Mesendoderm (in vitro differentiated cells): ENCODE results near the gene TEX26. TPM values are rescaled to one million over a fixed set of nuclear protein-coding genes. Genes with fewer than 3 reads are reported as not detected.
A peak's percentile ranks its signal among the peaks of the same experiment; 100 is the strongest.

ENCODE experiments used
- DNase-seq: peaks from one replicate; pipeline ENCODE4 v3.0.0; 2013
- H2AK5ac ChIP-seq: 2 replicates; pipeline ENCODE4 v1.6.1; 2013; ENCODE audit warnings: low read length, inconsistent platforms
- H2BK120ac ChIP-seq: 2 replicates; pipeline ENCODE4 v1.6.1; 2013; ENCODE audit warnings: low read depth, mild to moderate bottlenecking, low read length, moderate library complexity, mixed read lengths
- H2BK15ac ChIP-seq: replicated peaks from 2 replicates; pipeline ENCODE4 v1.6.1; 2013; ENCODE audit warnings: low read depth, mild to moderate bottlenecking, moderate library complexity
- H2BK5ac ChIP-seq: 2 replicates; pipeline ENCODE4 v1.6.1; 2013; ENCODE audit warnings: low read length, inconsistent platforms
- H3K18ac ChIP-seq: 2 replicates; pipeline ENCODE4 v1.6.1; 2013; ENCODE audit warnings: mild to moderate bottlenecking, low read length, mixed read lengths
- H3K23ac ChIP-seq: one replicate; pipeline ENCODE4 v1.6.1; 2013; ENCODE audit warnings: low read length
- H3K27ac ChIP-seq: 2 replicates; pipeline ENCODE4 v1.5.1; 2013; ENCODE audit warnings: low read depth, mild to moderate bottlenecking, inconsistent platforms, low read length, moderate library complexity
- H3K27me3 ChIP-seq: 2 replicates; pipeline ENCODE4 v1.6.1; 2013; ENCODE audit warnings: low read length, control low read depth, mild to moderate bottlenecking, inconsistent platforms; ENCODE audit not compliant: insufficient read depth, poor library complexity
- H3K36me3 ChIP-seq: 2 replicates; pipeline ENCODE4 v1.6.1; 2013; ENCODE audit warnings: low read length, inconsistent platforms; ENCODE audit not compliant: control insufficient read depth, insufficient read depth
- H3K4ac ChIP-seq: one replicate; pipeline ENCODE4 v1.6.1; 2013; ENCODE audit warnings: low read depth, mild to moderate bottlenecking, low read length, moderate library complexity
- H3K4me1 ChIP-seq: 2 replicates; pipeline ENCODE4 v1.6.1; 2013; ENCODE audit warnings: low read depth, low read length, inconsistent platforms; ENCODE audit not compliant: control insufficient read depth
- H3K4me2 ChIP-seq: 2 replicates; pipeline ENCODE4 v1.6.1; 2013; ENCODE audit warnings: low read length
- H3K4me3 ChIP-seq: 2 replicates; pipeline ENCODE4 v1.5.1; 2013; ENCODE audit warnings: mild to moderate bottlenecking, low read length
- H3K56ac ChIP-seq: one replicate; pipeline ENCODE4 v1.6.1; 2013; ENCODE audit warnings: low read length
- H3K79me1 ChIP-seq: 2 replicates; pipeline ENCODE4 v1.6.1; 2013; ENCODE audit warnings: low read length, inconsistent platforms
- H3K79me2 ChIP-seq: 2 replicates; pipeline ENCODE4 v1.6.1; 2013; ENCODE audit warnings: mild to moderate bottlenecking, low read length; ENCODE audit not compliant: control insufficient read depth, insufficient read depth
- H3K9ac ChIP-seq: 2 replicates; pipeline ENCODE4 v1.6.1; 2013; ENCODE audit warnings: low read length, inconsistent platforms
- H4K5ac ChIP-seq: one replicate; pipeline ENCODE4 v1.6.1; 2013; ENCODE audit warnings: low read length
- H4K8ac ChIP-seq: one replicate; pipeline ENCODE4 v1.6.1; 2013; ENCODE audit warnings: low read depth, mild to moderate bottlenecking, control low read depth, low read length, moderate library complexity
- WGBS: extraction: QIAGEN DNeasy Blood & Tissue Kit; methylation state at CpG from one replicate; pipeline ENCODE4 v1.1.7; 2013; ENCODE audit warnings: low lambda C conversion rate, missing lambda C conversion rate; ENCODE audit not compliant: insufficient coverage; ENCODE audit errors: extremely low coverage; 5-methylcytosine and 5-hydroxymethylcytosine counted together
- polyA plus RNA-seq, 2 experiments: library from polyadenylated mRNA; stranded (reverse); fragments of 200-250 nt; gene quantifications; one replicate each; pipeline ENCODE4 v1.2.3, GENCODE V29; 2013

The TEX26 gene
- 0.03 TPM for polyA plus RNA-seq (2013, experiment 1 of 2)
- polyA plus RNA-seq (2013, experiment 2 of 2): not detected

- no peak within 1 kb of the TSS for H2BK120ac ChIP-seq
- no peak within 1 kb of the TSS for H3K27ac ChIP-seq
- H3K23ac ChIP-seq: no peak within 1 kb of the TSS
- H3K4me3 ChIP-seq: no peak within 1 kb of the TSS
- peak; percentile 90 for DNase-seq
- no peak within 1 kb of the TSS for H2BK15ac ChIP-seq
- no peaks in the 10 kb centered on the region for H3K36me3 ChIP-seq
- WGBS: no CpG with 5 or more reads among the region's 32 CpGs
- H3K18ac ChIP-seq: no peak within 1 kb of the TSS
- no peaks in the 10 kb centered on the region for H3K27me3 ChIP-seq
- H4K8ac ChIP-seq: no peak within 1 kb of the TSS
- no peaks in the 10 kb centered on the region for H3K79me1 ChIP-seq
- H3K4me2 ChIP-seq: peak within 1 kb of the TSS; percentile 23
- no peak within 1 kb of the TSS for H2BK5ac ChIP-seq
- peak within 1 kb of the TSS; percentile 56 for H3K9ac ChIP-seq
- H3K4me1 ChIP-seq: peaks cover 3% of the 10 kb centered on the region
- no peaks in the 10 kb centered on the region for H3K79me2 ChIP-seq
- no peak within 1 kb of the TSS for H3K56ac ChIP-seq
- no peak within 1 kb of the TSS for H2AK5ac ChIP-seq
- no peak within 1 kb of the TSS for H3K4ac ChIP-seq
- no peak within 1 kb of the TSS for H4K5ac ChIP-seq
Observed at GRCh38 chr13:30932481-30933353, at the start of gene TEX26. Gene TEX26 (plus strand): TSS chr13:30932656. CDS start chr13:30932716, 60 bp downstream.

DNA sequence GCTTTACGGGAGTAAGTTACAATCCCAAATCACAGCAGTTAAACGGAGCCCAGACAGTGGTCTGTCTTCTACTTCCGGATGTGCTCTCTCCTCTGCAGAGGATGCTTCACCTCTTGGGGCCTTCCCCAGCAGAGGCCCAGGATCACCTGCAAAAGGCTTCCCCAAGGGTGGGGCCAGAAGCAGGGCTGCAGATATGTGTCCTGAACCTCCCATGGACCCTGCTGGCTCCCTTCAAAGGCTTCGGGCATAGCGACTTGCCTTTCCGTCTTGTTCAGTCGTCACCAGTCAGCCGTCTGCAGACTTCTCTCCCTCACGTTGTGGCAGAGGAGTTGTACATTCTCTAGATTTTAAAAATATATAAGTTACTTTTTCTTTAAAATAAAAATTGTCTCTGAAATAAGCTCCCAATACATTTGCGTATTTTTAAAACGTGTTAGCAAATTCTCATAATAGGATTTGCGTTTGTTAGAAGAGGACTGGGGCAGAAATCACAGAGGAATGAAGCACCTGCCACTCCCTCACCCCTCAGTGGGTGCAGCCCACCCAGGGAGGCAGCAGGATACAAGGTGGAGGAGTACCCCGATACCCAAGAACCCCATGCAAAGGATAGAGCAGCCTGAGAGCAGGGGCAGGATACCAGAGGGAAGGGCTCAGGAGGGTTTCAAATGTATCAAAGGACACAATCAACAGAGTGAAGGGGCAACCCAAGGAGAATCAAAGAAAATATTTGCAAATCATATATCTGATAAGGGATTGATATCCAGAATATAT is 49.3 kb upstream of the TEX26 start:
- no peak for DNase-seq
- Histone ChIP-seq H3K27me3 (no peaks in the 10 kb centered on the region), H3K79me2 (no peaks in the 10 kb centered on the region), H2BK5ac (no peak overlapping the region), H3K18ac (no peak overlapping the region), H3K4me1 (peaks cover 2% of the 10 kb centered on the region), H3K9ac (no peak overlapping the region), H3K4me2 (no peak overlapping the region), H2AK5ac (no peak overlapping the region), H3K23ac (no peak overlapping the region), H2BK15ac (no peak overlapping the region), H2BK120ac (no peak overlapping the region), H3K56ac (no peak overlapping the region), H4K5ac (no peak overlapping the region), H4K8ac (no peak overlapping the region), H3K79me1 (no peaks in the 10 kb centered on the region), H3K36me3 (no peaks in the 10 kb centered on the region), H3K4me3 (no peak overlapping the region), H3K4ac (no peak overlapping the region), H3K27ac (no peak overlapping the region)
- whole genome bisulfite sequencing: no CpG with 5 or more reads among the region's 13 CpGs

DNA sequence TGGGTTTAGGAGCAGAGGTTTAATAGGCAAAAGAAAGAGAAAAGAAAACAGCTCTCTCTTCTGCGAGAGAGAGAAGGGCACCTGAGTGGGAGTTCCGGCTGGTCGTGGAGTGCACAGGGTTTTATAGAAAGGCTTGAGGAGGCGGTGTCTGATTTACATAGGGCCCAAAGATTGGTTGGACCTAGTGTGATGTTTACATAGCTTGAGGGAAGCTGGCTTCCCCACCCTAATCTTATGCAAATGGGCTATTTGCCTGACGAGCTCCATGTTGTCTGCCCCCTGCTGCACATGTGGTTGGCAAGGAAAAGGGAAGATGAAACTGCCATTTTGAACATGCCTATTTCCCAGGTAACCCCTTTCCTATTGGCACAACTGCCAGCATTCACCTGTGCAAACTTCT is 47.9 kb upstream of the TEX26 start:
- Histone ChIP-seq H3K79me2 (no peaks in the 10 kb centered on the region), H2AK5ac (no peak overlapping the region), H2BK5ac (no peak overlapping the region), H3K36me3 (no peaks in the 10 kb centered on the region), H3K4me3 (no peak overlapping the region), H2BK15ac (no peak overlapping the region), H3K56ac (no peak overlapping the region), H4K8ac (no peak overlapping the region), H3K27ac (no peak overlapping the region), H3K18ac (no peak overlapping the region), H3K4me1 (peaks cover 2% of the 10 kb centered on the region), H3K23ac (no peak overlapping the region), H4K5ac (no peak overlapping the region), H2BK120ac (no peak overlapping the region), H3K4ac (no peak overlapping the region), H3K79me1 (no peaks in the 10 kb centered on the region), H3K4me2 (no peak overlapping the region), H3K27me3 (no peaks in the 10 kb centered on the region), H3K9ac (no peak overlapping the region)
- no CpG with 5 or more reads among the region's 5 CpGs for WGBS
- peak; percentile 73 for DNase-seq

DNA sequence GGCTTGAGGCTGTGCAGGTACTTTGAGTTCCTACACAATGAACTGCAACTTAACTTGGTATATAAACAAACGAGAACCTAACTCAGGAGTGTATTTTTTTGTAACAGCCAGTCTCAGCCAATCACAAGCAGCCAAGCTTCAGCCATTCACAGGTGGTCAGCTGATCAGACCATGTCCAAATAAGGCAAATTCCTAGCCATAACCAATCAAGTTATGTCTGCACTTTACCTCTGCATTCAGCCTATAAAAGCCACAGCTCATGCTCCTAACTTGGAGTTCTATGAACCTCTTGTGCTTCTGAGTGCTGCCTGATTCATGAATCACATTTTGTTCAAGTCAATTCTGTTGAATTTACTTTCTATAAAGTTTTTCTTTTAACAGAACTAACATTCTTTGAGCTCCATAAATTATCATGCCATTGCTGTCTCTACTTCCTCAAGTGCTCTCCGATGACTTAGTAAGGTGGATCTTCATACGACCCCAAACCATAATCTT is 43.2 kb upstream of the TEX26 start:
- Histone ChIP-seq H3K23ac (no peak overlapping the region), H3K27ac (no peak overlapping the region), H3K4me2 (no peak overlapping the region), H3K79me1 (no peaks in the 10 kb centered on the region), H2AK5ac (no peak overlapping the region), H3K4me3 (no peak overlapping the region), H2BK5ac (no peak overlapping the region), H3K9ac (no peak overlapping the region), H4K5ac (no peak overlapping the region), H3K79me2 (no peaks in the 10 kb centered on the region), H2BK15ac (no peak overlapping the region), H3K18ac (no peak overlapping the region), H3K4me1 (no peaks in the 10 kb centered on the region), H4K8ac (no peak overlapping the region), H3K4ac (no peak overlapping the region), H2BK120ac (no peak overlapping the region), H3K27me3 (no peaks in the 10 kb centered on the region), H3K36me3 (no peaks in the 10 kb centered on the region), H3K56ac (no peak overlapping the region)
- no CpG with 5 or more reads among the region's 3 CpGs for WGBS
- no peak for DNase-seq

- Histone ChIP-seq H4K8ac (no peak overlapping the region), H3K4me1 (no peaks in the 10 kb centered on the region), H3K27me3 (no peaks in the 10 kb centered on the region), H3K18ac (no peak overlapping the region), H3K4me2 (no peak overlapping the region), H3K27ac (no peak overlapping the region), H3K4me3 (no peak overlapping the region), H2BK120ac (no peak overlapping the region), H2BK15ac (no peak overlapping the region), H3K56ac (no peak overlapping the region), H3K79me1 (no peaks in the 10 kb centered on the region), H3K79me2 (no peaks in the 10 kb centered on the region), H2AK5ac (no peak overlapping the region), H3K4ac (no peak overlapping the region), H3K36me3 (no peaks in the 10 kb centered on the region), H2BK5ac (no peak overlapping the region), H4K5ac (no peak overlapping the region), H3K23ac (no peak overlapping the region), H3K9ac (no peak overlapping the region)
- WGBS: no CpG with 5 or more reads among the region's 6 CpGs
- DNase-seq: peak; percentile 84
Observed at GRCh38 chr13:30892966-30893365, 39.5 kb upstream of the TEX26 start.
